NOMO-1 treated with DMSO at 0.1 percent for 48 hours (cell line): ENCODE measurements around the gene PTBP1.

ENCODE experiments used
- DNase-seq: peaks from one replicate; lab custom pipeline; 2025; ENCODE audit not compliant: unreplicated experiment; lab: John Stamatoyannopoulos, UW

Gene PTBP1

GRCh38 chr19:795691-796581, 1.3 kb upstream of the PTBP1 start:
- no peak for DNase-seq

GRCh38 chr19:797528-798414, 519 bp downstream of the PTBP1 start:
- peak; percentile 71 for DNase-seq

DNA sequence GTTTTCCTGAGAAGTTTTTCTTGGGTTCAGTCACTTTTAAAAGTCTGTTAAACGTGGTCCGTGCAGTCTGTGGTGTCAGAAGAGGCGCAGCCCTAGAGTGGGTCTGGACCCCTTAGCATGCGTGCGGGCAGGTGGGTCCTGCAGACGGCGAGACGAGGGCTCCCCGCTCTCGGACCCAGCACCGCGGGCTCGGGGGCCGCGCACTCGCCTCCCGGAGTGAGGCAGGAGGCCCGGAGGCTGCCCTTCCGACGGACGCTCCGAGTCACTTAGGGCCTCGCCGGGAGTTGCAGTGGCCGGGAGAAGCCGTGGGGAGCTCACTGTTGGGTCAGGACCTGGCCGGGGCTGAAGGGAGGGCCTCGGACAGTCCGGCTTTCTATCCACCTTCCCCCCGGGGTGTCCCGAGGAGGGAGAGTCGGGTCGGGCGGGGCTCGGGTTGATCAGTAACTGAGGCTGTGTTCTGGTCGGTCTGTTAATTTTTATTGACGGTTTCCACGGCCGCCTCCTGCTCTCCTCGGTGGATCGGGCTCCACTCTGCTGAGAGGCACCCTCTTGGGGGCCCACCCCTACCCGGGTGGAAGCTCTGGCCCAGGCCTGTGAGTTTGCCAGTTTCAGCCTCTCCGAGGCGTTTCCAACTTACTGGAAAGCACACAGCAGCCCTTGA, 1.3 kb downstream of the PTBP1 start:
- no peak for DNase-seq

DNA sequence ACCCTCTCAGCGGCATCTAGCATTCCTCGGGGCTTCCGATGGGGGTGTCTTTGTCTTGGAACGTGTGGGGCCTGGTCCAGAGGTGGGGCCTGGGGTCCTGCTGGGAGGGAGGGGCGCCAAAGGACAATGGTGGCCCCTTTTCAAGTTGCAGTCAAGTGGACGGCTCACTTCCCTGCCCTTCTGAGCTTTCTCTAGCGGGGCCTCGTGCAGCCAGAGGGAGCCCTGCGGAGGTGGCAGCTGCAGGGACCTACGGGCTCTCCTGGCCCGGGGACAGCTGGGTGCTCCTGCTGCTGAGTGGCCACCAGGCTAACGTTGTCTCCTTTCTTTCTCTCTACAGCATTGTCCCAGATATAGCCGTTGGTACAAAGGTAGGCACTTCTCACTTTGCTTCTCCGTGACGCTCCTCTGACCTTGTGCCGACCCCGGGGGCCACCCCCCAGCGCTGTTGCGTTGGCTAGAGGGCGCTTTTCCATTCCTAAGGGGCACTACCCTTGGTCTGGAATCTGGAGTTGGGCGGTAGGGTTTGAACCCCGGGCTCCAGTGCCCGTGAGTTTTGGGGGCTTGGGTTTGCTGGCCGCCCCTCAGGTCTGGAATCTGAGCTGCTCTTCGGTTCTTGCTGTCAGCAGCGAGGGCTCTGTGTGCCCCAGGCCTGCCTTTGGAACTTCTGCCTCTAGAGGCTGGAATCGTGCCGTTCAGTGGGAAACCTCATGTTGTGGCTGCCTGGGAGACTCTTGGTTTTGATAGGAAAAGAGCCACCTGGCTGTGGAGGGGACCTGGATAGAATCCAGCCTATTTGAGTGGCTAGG, 2.0 kb downstream of the PTBP1 start:
- no peak for DNase-seq

DNA sequence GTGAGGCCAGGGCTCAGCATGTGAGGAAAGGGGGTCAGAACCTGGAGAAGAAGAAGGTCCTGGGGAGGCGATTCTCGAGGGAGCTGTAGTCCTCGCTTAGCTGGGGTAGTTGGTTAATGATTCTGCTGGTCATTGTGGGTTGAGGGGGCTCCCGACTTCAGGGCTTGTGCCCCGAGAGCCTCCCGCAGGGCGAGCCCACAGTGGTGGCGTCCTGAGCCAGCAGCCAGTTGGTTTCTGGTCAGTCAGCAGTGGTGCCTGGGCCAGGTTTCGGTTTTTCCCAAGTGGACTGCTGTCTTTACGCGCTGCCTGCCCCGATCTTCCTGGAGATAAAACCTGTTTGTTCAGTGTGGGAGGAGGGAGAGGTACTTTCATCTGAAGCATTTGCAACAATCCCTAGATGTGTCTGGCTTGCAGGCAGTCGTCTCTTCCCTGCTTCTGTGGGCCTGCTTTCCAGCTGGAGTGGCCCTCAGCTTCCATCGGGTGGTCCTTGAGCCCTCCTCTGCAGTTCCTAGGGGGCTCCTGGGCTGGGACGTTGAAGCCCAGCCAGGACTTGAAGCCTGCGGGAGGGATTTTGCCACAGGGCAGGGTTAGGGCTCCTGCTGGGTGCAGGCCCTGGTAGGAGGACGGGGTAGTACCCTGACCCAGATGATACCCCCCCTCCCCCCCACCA, 3.2 kb downstream of the PTBP1 start:
- DNase-seq: no peak

DNA sequence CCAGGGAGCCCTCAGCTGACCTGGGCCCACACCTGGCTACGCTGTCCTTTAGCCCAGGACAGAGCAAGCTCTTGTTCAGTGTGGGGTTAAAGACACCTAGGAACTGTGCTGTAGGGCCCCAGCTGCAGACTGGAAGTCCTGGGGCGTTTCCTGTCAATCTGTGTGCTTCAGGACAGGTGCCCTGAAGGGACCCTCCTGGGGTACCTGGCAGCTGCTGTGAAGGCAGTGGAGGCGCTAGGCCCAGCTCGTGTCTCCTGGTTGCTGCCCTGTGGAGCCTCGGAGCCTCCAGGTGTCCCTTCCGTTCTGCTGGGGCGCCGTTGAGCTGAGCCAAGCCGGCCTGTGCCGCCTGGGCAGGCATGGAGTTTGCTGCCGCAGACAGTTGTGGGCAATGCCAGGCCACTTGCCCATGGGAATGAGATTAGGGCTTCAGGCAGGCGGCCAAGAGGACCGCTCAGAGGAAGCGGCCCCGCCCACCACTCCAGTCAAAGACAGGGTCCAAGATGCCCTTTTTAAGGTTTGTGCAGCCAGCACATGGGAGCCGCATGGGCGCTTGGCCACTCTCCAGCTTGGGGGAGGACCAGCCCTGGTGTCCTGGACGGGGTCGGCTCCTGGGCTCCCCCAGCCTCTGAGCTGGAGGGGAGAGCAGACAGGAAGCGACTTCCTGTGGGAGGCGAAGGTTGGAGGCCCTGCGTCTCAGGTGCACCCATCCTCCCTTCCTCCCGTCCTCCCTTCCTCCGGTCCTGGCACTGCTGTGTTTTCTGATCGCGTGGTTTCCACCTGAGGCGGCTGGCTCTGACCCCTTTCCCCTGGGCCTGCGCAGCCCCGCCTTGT, 4.0 kb downstream of the PTBP1 start:
- no peak for DNase-seq

GRCh38 chr19:801861-802497, 4.7 kb downstream of the PTBP1 start:
- no peak for DNase-seq

GRCh38 chr19:802498-803098, 5.3 kb downstream of the PTBP1 start:
- DNase-seq: no peak

GRCh38 chr19:803099-803561, 5.9 kb downstream of the PTBP1 start:
- no peak for DNase-seq

- no peak for DNase-seq
Measured at GRCh38 chr19:803686-804418, 6.6 kb downstream of the PTBP1 start.

GRCh38 chr19:804419-805165, 7.3 kb downstream of the PTBP1 start:
- no peak for DNase-seq

DNA sequence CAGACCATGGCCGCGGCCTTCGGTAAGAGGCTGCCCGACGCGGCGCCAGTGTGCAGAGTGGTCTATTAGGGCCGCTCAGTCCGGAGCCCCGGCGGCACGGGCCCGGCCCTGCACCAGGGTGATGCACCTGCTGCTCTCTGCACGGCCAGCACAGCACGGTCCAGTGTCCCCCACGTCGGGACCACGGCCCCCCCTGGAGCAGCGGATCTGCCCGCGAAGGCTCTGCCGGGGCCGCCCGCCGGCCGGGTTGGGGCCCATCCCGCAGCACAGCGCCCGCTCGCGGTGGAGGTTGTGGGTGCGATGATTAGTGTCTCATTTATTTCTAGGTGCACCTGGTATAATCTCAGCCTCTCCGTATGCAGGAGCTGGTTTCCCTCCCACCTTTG, 7.9 kb downstream of the PTBP1 start:
- no peak for DNase-seq

- DNase-seq: no peak
Measured at GRCh38 chr19:805600-806550, 8.6 kb downstream of the PTBP1 start.

GRCh38 chr19:806815-807421, 9.7 kb downstream of the PTBP1 start:
- DNase-seq: no peak
